Right lobe of liver (tissue), 4 donors: Measurements from ENCODE around the gene PIP4K2B.

Source experiments
- CTCF ChIP-seq, 4 donors: fragments of 200-600 bp in 3 of 4; fragments of 450-650 bp in 1 of 4; IDR thresholded peaks; one replicate each; pipeline versions ENCODE4 v1.5.1 to v1.8.0; 2016 to 2022; ENCODE audit warnings: antibody characterized with exemption in 4 of 4, mild to moderate bottlenecking in 2 of 4
- POLR2A ChIP-seq: fragments of 450-650 bp; IDR thresholded peaks from one replicate; pipeline ENCODE4 v1.6.1; 2017; ENCODE audit warnings: antibody characterized with exemption, mild to moderate bottlenecking
- donor health status: DM: no; HTN: no; CAD: no.
- donor health status: DM: no; HTN: no; CAD: no.
- donor health status: DM: no; HTN: yes; CAD: no.

- TF ChIP-seq POLR2A = no peak
- TF ChIP-seq CTCF (IDR thresholded peaks at IDR 0.05) = no peak
Measured at GRCh38 chr17:38733982-38734973, 65.1 kb downstream of the PIP4K2B start.
